A673 (cell line): Measurements from ENCODE around the gene KMT2C. TPM values are rescaled to one million over a fixed set of nuclear protein-coding genes. Genes with fewer than 3 reads are reported as not detected.
"Not testable (repeated sequence)": the region's sequence is repeated elsewhere in the genome, so short reads cannot be mapped to it uniquely, and the experiment has no call there.

Source experiments
- BruUV-seq: library from RNA; stranded (reverse); fragments of 400-500 nt; replicated peaks from 2 replicates; lab custom pipeline; 2021; lab: Mats Ljungman, UMichigan
- CTCF ChIA-PET: fragments of 300-600 bp; sonication (Branson Sonifier 250); formaldehyde crosslinking; loops from one replicate; lab custom pipeline; 2022; ENCODE audit warnings: antibody characterized with exemption; lab: Charles Lee
- POLR2A ChIA-PET: fragments of 300-600 bp; sonication (Branson Sonifier 250); formaldehyde crosslinking; loops from one replicate; lab custom pipeline; 2022; ENCODE audit warnings: antibody characterized with exemption; ENCODE audit not compliant: low non-redundant PET; lab: Charles Lee
- DNase-seq: peaks from one replicate; pipeline ENCODE4 v3.0.0-alpha.2; 2015; ENCODE audit warnings: low spot score
- H3K27ac ChIP-seq: fragments of 200-600 bp; sonication (generic); 2 replicates; pipeline ENCODE4 v1.5.1; 2016; ENCODE audit warnings: mixed run types, low read depth, mild to moderate bottlenecking, mixed read lengths, antibody characterized with exemption, low read length; ENCODE audit not compliant: poor library complexity, severe bottlenecking
- H3K27me3 ChIP-seq: fragments of 200-600 bp; sonication (generic); replicated peaks from 2 replicates; pipeline ENCODE4 v1.6.1; 2017; ENCODE audit warnings: mixed run types, low read depth, mild to moderate bottlenecking, mixed read lengths, antibody characterized with exemption, low read length; ENCODE audit not compliant: insufficient read depth, poor library complexity
- H3K36me3 ChIP-seq: fragments of 200-600 bp; sonication (generic); 2 replicates; pipeline ENCODE4 v1.6.1; 2016; ENCODE audit warnings: mixed run types, mild to moderate bottlenecking, mixed read lengths, antibody characterized with exemption, low read length; ENCODE audit not compliant: insufficient read depth, poor library complexity, severe bottlenecking
- H3K4me1 ChIP-seq: fragments of 200-600 bp; sonication (generic); 2 replicates; pipeline ENCODE4 v1.6.1; 2017; ENCODE audit warnings: mixed run types, mild to moderate bottlenecking, mixed read lengths, antibody characterized with exemption, low read length; ENCODE audit not compliant: insufficient read depth, poor library complexity, severe bottlenecking
- H3K4me3 ChIP-seq: fragments of 200-600 bp; sonication (generic); 2 replicates; pipeline ENCODE4 v1.5.1; 2016; ENCODE audit warnings: low read depth, mixed run types, mild to moderate bottlenecking, mixed read lengths, low read length; ENCODE audit not compliant: poor library complexity, severe bottlenecking
- H3K9me3 ChIP-seq: fragments of 200-600 bp; sonication (generic); 2 replicates; pipeline ENCODE4 v1.6.1; 2016; ENCODE audit warnings: mixed run types, low read depth, mild to moderate bottlenecking, mixed read lengths, antibody characterized with exemption, low read length; ENCODE audit not compliant: poor library complexity, severe bottlenecking
- CTCF ChIP-seq: fragments of 300-800, 200-600 bp; sonication (generic); conservative IDR thresholded peaks from 2 replicates; pipeline ENCODE4 v1.5.1; 2017; ENCODE audit warnings: low read depth, mild to moderate bottlenecking, antibody characterized with exemption, low read length, moderate library complexity, mixed read lengths
- EZH2 ChIP-seq: fragments of 200-600 bp; sonication (generic); IDR thresholded peaks from 2 replicates; pipeline ENCODE4 v1.6.1; 2017; ENCODE audit warnings: borderline replicate concordance, low read depth, mild to moderate bottlenecking, mixed read lengths, antibody characterized with exemption, low read length; ENCODE audit not compliant: poor library complexity, severe bottlenecking
- intact Hi-C: fragments of 100-400 bp; cut with micrococcal nuclease; formaldehyde crosslinking; loops from one replicate; pipeline ENCODE4 v1.10.0; 2022; ENCODE audit not compliant: unreplicated experiment
- total RNA-seq: library from RNA; stranded (reverse); gene quantifications from 2 replicates; pipeline ENCODE4 v1.2.3, GENCODE V29; 2021

The KMT2C gene
- total RNA-seq, 1 experiment from 2014 or later: 52.9 TPM

GRCh38 chr7:152406491-152406890 lies 29.3 kb downstream of the KMT2C start:
- Histone ChIP-seq H3K27me3 (no peaks in the 10 kb centered on the region), H3K27ac (no peak overlapping the region), H3K4me3 (no peak overlapping the region), H3K36me3 (no peaks in the 10 kb centered on the region), H3K9me3 (peaks cover 49% of the 10 kb centered on the region), H3K4me1 (no peaks in the 10 kb centered on the region)
- ChIA-PET CTCF (no interaction called here), POLR2A (no interaction called here)
- TF ChIP-seq CTCF (no peak), EZH2 (no peak)
- no TSS peak for BruUV-seq
- intact Hi-C loops: no loop called here
- no peak for DNase-seq

- DNase-seq, H3K36me3 ChIP-seq, BruUV-seq, H3K4me3 ChIP-seq, H3K27ac ChIP-seq, H3K27me3 ChIP-seq, CTCF ChIA-PET, intact Hi-C loops, POLR2A ChIA-PET, H3K4me1 ChIP-seq: not testable (repeated sequence)
- peaks cover 48% of the 10 kb centered on the region for H3K9me3 ChIP-seq
These were observed 29.8 kb downstream of the KMT2C start for GRCh38 chr7:152406030-152406429.

- BruUV-seq: no TSS peak
- ChIA-PET CTCF (no interaction called here), POLR2A (no interaction called here)
- Histone ChIP-seq H3K36me3 (no peaks in the 10 kb centered on the region), H3K4me3 (no peak overlapping the region), H3K27ac (no peak overlapping the region), H3K27me3 (no peaks in the 10 kb centered on the region), H3K9me3 (peaks cover 48% of the 10 kb centered on the region), H3K4me1 (no peaks in the 10 kb centered on the region)
- intact Hi-C loops: no loop called here
- TF ChIP-seq CTCF: no peak
- no peak for TF ChIP-seq EZH2
- no peak for DNase-seq
These were observed 32.1 kb downstream of the KMT2C start for GRCh38 chr7:152403726-152404125.
